SIG-M5 treated with dmso at 0.1 percent for 504 hours (cell line): ENCODE results near the gene DLK1.

Experiments used
- DNase-seq: peaks from one replicate; lab custom pipeline; 2025; ENCODE audit not compliant: unreplicated experiment; lab: John Stamatoyannopoulos, UW

The DLK1 gene

DNA sequence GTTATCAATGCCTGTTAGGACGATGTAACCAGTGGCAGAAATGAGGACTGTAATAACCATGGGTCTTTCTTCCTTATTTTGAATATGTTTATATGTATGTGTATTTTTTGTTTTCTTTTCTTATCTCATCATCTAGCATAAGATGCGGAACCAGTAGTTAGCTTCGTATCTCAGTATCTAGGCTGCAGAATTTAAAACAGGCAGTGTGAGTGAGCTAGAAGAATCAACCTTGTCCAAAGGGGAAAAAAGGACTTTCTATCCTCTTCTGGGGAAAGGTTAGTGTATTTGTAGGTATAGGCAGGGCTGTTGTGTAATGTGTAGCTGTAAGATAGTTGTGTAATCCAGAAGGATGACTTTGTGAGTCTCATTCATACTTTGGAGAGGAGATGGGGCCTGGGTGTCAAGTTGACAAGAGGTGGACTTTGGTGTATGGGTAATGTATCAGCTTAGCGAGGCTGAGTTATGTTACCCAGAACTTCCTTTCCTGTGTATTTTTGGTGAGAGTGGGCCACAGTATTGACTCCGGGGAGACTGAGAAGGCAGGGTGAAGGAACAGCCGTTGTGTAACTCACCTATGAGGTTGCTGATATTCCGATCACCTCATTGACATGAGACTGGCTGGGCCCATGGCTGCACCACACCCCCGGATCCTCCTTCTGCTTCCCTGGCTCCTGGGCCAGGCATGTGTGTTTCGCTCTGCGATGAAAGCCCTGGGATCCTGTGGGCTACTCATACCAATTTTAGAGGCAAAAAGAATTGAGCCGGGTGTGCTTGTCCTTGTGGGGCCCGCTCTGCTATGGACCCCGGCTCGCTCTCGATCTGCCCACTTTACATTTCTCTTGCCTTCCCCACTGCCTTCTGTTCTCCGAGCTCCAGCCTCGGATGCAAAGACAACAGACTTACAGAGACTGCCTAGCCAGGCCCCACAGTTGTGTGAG lies 24.3 kb downstream of the DLK1 start:
- DNase-seq: no peak

DNA sequence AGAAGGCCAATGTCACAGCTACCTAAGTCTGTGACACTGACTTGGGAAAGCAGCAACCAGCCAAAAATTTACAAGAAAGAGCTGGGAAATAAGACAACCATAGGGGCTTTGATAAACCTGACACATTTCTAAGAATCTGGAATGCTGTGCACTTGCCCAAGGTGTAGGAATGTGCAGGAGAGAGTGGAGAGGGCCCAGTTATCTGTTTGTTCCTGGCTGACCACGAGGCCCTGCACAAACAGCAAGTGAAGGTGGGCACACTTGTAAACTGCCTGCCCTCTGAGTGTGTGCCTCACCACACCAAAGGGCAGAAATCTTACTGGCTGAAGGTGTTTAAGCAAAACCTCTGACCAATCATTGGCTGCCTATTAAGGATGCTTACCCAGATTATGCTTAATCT lies 27.3 kb downstream of the DLK1 start:
- no peak for DNase-seq

- DNase-seq: no peak
Observed at GRCh38 chr14:100755649-100756048, 29.0 kb downstream of the DLK1 start.

DNA sequence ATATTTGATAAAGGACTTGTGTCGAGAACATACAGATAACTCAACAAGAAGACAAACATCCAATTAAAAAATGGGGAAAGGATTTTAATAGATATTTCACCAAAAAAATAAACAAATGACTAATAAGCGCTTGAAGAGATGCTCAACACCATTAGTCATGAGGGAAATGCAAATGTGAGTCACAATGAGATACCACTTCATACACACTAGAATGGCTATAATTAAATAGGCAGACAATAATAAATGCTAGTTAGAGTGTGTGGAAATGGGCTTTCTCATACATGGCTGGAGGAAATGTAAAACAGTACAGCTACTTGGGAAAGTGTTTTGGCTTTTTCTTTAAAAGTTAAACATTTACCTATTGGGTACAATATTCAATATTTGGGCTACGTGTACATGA lies 34.8 kb downstream of the DLK1 start:
- no peak for DNase-seq

GRCh38 chr14:100762089-100762515 lies 35.4 kb downstream of the DLK1 start:
- DNase-seq: peak; percentile 40

DNA sequence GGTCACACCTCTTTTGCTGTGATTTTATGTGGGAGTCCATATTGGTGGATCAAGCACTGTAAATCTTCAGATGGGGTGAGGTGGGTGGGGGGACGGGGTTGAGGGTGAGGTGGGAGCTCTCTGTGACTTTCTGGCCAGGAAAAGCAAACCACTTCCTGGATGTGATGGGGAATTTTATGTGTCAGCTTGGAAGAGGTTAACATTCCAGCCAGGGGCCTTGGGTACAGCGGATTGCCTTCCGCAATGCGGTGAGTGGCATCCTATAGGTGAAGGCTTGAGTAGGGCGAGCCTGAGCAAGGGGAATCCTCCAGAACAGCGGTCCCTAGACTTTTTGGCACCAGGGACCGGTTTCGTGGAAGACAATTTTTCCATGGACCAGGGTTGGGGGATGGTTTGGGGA lies 36.2 kb downstream of the DLK1 start:
- no peak for DNase-seq

DNA sequence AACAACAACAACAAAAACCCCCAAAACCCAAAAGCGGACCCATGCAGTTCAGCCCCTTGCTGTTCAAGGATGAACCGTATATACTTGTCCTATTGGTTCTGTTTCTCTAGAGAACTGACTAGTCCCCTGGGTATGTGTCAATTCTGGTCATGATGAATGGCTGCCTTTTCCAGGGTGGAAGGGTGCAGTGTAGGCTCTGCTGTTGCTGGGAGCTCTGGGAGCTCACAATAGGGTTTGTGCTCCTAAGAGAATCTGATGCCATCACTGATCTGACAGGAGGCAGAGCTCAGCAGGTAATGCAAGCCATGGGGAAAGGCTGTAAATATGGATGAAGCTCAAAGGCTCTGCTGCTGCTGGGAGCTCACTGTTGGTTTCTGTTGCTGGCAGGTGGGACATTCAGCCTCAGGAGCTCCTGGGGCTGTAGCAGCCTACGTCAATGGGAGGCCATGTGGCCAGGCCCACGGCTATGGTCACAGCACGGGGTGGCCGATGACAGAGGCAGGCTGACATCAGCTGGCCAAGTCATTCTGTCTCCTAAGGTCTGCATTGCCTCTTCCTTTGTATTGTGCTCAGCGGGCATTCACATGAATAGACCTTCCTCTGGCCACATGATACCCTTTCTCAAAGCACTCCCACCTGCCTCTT lies 37.9 kb downstream of the DLK1 start:
- DNase-seq: no peak

DNA sequence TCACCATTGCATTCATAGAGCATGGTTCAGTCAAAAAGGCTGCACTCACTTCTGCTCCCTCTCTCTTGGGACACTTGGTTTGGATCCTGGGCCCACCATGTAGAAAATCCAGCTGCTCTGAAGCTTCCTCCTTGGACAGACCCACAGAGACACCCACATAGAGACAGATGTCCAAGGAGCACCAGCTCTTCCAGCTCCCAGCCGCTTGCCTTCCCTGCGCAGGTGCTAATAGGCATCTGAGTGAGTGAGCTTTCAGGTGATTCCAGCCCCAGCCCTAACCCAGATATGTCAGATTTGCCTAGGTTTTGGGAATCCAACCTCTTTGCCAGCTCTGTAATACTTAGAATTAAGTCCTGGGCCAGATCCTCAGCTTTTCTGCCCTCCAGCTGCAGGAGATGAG lies 38.6 kb downstream of the DLK1 start:
- no peak for DNase-seq

DNA sequence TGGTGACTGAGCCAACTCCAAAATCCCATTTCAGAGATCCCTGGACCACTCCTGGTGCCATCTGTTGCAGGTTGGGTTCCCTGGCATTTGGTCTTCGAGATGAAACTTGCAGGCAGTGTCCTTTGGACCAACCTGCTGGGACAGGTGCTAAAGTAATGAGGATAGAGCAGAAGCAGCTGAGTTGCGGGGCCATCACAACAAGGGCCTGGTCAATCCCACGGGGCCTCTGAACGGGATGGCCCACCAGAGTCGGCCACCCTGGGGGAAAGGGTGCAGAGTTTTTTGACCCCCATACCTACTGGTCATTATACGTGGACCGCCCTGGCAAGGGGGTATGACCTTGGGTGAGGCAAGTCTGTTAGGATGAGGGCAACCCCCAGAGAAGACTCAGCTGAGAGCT lies 39.3 kb downstream of the DLK1 start:
- DNase-seq: no peak

DNA sequence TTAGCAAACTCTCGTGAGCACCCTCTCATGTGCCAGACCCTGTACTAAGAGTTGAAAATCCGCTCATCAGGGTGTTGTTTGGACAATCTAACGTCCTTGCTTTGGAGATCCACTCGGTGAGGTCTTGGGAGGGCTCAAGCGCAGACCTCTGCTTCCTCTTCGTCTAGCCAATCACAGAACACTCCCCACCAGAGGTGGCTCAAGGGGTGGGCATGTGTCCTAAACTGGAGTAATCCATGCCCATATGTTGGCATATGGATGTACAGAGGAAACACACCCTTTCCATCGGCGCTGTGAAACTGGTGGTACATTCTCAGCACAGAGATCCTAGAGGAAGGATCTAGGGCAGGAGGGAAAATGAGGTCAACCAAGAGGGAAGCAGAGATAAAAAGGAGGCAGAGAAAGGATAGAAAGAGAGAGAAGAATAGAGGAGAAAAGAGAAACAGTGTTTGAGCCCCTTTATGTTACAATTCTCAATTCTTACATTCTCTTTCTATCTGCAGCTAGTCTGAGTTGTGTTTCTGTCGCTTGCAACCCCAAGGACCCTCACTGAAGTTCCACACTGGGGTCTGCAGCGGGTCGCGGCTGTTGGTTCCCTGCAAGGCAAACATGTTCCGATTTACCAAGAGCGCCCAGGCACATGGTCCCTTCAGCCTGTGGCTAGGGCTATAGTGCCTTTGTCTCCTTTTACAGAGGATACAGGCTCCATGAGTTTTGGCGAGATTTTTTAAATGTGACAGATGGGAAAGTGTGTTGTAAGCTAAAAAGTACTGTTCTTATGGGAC lies 40.5 kb downstream of the DLK1 start:
- DNase-seq: no peak

GRCh38 chr14:100767788-100768536 lies 41.3 kb downstream of the DLK1 start:
- DNase-seq: no peak

DNA sequence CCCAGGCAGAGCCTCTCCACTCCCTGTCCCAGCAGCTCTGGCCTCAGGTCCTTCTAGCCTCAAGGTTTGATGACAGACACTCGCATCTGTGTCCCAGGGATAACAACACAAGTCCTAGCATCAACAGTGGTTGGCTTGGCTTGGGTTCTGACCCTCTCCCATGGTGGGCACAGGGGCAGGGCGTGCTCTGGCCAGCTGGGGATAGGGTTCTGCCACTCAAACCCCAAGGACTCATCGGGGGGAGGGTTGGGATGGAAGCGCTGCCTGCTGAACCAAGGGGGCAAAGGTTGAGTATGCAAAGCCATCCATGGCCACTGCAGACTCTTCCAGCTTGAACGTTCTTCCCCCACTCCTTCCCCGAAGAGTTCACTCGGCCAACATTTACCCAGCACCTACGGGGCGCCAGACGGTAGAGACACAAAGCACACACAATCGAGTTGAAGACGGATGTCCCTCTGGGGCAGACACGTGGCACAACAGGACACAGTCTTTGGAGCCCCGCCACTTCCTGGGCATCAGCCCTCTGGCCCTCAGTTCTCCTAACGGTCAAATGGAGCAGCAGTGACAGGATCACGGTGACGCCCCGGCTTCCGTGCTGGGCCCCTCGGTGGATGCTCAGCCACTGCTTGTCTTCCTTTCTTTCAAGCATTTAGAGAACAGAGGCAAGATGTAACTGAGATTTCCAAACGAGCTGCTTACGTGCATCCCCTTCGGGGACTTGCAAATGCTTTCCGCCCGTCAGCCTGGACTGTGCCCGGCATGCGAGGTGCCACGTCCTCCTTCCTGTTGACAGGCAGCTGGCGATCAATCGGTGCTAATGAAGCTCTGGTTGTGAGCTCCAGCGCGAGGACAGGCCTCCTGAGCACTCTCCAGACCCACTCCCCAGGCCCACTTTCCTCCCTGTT lies 42.6 kb downstream of the DLK1 start:
- DNase-seq: no peak

GRCh38 chr14:100770046-100770445 lies 43.4 kb downstream of the DLK1 start:
- DNase-seq: no peak

GRCh38 chr14:100770605-100771120 lies 44.0 kb downstream of the DLK1 start:
- no peak for DNase-seq

- no peak for DNase-seq
Observed at GRCh38 chr14:100771121-100771800, 44.6 kb downstream of the DLK1 start.

DNA sequence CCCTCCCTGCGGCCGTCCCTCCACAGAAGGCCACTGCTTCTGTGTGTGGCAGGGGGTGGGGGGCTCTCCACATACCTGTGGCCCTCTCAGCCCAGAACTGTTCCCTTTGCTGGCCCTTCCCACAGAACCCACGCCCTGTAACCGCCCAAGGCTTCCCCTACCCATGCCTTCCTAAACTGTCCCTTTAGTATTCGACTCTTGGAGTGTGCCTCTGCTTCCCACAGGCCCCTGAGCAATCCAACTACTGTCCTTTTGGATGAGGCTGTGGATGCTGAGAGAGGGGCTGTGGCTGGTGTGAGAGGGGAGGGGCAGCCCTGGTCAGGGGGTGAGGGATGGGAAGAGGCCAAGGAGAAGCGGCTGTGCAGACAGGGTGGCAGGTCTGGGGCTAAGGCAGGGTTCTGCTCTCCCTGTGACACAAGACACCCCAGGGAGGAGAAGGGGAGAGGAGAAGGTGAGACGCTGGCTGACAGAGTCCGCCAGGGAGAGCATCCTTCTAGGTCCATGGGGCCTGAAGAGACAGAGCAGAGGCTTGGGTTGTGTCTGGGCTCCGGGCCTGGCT lies 46.0 kb downstream of the DLK1 start:
- no peak for DNase-seq

- DNase-seq: no peak
Observed at GRCh38 chr14:100773331-100774163, 46.9 kb downstream of the DLK1 start.

GRCh38 chr14:100774164-100774537 lies 47.5 kb downstream of the DLK1 start:
- DNase-seq: no peak
